ENCODE measurements around the gene GMCL2. TPM values are rescaled to one million over a fixed set of nuclear protein-coding genes. Genes with fewer than 3 reads are reported as not detected.

The GMCL2 gene
- total RNA-seq, 4 donors from 2014 or later, result not detected

DNA sequence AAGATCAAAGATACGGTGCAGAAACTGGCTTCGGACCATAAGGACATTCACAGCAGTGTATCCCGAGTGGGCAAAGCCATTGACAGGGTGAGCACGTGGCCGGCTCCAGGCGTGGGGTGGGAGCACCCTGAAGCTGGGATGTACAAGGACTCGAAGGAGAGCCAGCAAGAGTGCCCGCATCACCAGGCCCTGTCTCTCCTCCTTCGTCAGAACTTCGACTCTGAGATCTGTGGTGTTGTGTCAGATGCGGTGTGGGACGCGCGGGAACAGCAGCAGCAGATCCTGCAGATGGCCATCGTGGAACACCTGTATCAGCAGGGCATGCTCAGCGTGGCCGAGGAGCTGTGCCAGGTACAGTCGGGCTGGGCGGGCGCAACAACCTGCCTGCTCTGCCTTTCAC, 44.5 kb downstream of the GMCL2 start:
- TF ChIP-seq POLR2A (IDR thresholded peaks at IDR 0.05) (no peak), EP300 (IDR thresholded peaks at IDR 0.05; ENCODE audit: low read depth) (no peak), POLR2AphosphoS5 (IDR thresholded peaks at IDR 0.05) (no peak)
- TF ChIP-seq, protein P1, sequence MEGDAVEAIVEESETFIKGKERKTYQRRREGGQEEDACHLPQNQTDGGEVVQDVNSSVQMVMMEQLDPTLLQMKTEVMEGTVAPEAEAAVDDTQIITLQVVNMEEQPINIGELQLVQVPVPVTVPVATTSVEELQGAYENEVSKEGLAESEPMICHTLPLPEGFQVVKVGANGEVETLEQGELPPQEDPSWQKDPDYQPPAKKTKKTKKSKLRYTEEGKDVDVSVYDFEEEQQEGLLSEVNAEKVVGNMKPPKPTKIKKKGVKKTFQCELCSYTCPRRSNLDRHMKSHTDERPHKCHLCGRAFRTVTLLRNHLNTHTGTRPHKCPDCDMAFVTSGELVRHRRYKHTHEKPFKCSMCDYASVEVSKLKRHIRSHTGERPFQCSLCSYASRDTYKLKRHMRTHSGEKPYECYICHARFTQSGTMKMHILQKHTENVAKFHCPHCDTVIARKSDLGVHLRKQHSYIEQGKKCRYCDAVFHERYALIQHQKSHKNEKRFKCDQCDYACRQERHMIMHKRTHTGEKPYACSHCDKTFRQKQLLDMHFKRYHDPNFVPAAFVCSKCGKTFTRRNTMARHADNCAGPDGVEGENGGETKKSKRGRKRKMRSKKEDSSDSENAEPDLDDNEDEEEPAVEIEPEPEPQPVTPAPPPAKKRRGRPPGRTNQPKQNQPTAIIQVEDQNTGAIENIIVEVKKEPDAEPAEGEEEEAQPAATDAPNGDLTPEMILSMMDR (IDR thresholded peaks at IDR 0.05), result no peak
- WGBS, 2 donors (ENCODE audit: low coverage in 1 of 2), result 60 to 93% methylated on average over 2 to 20 of the region's 20 CpGs
- Histone ChIP-seq H3K36me3 (peaks cover 0 to 30% (median 12%) of the 10 kb centered on the region in 4 donors), H3K27me3 (no peaks in the 10 kb centered on the region), H3K27ac (no peak overlapping the region), H3K9me3 (no peaks in the 10 kb centered on the region), H3K4me1 (peaks cover 0 to 3% (median 0%) of the 10 kb centered on the region in 4 donors), H3K4me3 (no peak overlapping the region)
- no peak for DNase-seq
- in situ Hi-C loops (cut with MboI; ENCODE audit: low pct_ligation_motif_present in 1 of 4, low pct_unique_long_range_greater_than_20kb in 1 of 4, low sequenced_read_pairs in 3 of 4) (no loop called here), intact Hi-C loops (cut with DNase I; ENCODE audit: low total_unique reads) (no loop called here)

DNA sequence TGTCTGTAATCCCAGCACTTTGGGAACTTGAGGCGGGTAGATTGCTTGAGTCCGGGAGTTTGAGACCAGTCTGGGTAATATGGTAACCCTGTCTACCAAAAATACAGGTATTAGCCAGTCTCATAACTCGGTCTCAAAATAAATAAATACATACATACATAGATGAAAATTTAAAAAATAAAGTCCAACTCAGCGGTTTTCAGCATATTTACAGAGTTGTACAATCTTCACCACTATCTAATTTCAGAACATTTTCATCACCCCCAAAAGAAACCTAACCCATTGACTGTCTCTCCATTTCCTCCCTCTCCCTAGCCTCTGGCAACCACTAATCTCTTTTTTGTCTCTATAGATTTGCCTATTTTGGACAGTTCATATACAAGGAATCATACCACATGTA, 45.6 kb downstream of the GMCL2 start:
- 96% methylated on average over 4 of the region's 4 CpGs; no CpG with 5 or more reads in 1 of the 2 donors for WGBS, 2 donors (ENCODE audit: low coverage in 1 of 2)
- H3K36me3 ChIP-seq, result peaks cover 0 to 30% (median 12%) of the 10 kb centered on the region in 4 donors
- H3K9me3 ChIP-seq, result no peaks in the 10 kb centered on the region
- H3K27ac ChIP-seq, result no peak overlapping the region
- in situ Hi-C loops (cut with MboI; ENCODE audit: low pct_ligation_motif_present in 1 of 4, low pct_unique_long_range_greater_than_20kb in 1 of 4, low sequenced_read_pairs in 3 of 4), result no loop called here
- no peak overlapping the region for H3K4me3 ChIP-seq
- TF ChIP-seq POLR2AphosphoS5 (IDR thresholded peaks at IDR 0.05) (no peak), POLR2A (IDR thresholded peaks at IDR 0.05) (no peak), EP300 (IDR thresholded peaks at IDR 0.05; ENCODE audit: low read depth) (no peak)
- TF ChIP-seq, protein P1 (IDR thresholded peaks at IDR 0.05), result no peak
- DNase-seq, result no peak
- no peaks in the 10 kb centered on the region for H3K27me3 ChIP-seq
- H3K4me1 ChIP-seq, result peaks cover 0 to 3% (median 0%) of the 10 kb centered on the region in 4 donors
- intact Hi-C loops (cut with DNase I; ENCODE audit: low total_unique reads), result no loop called here

DNA sequence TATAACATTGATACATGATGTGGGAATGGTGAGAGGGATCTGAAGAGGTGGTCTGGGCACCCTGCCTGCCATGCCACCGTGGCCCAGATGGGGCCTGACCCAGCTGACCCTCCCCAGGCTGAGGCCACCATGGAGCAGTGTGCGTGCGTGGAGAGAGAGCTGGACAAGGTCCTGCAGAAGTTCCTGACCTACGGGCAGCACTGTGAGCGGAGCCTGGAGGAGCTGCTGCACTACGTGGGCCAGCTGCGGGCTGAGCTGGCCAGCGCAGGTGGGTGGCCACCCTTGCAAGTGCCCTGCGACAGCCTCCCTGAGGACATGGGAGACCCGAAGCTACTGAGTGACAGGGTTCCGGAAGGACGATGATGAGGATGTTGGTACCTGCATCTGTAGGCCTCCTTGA, 49.2 kb downstream of the GMCL2 start:
- Histone ChIP-seq H3K9me3 (no peaks in the 10 kb centered on the region), H3K4me1 (no peaks in the 10 kb centered on the region), H3K27me3 (no peaks in the 10 kb centered on the region), H3K27ac (no peak overlapping the region), H3K4me3 (no peak overlapping the region), H3K36me3 (peaks cover 0 to 21% (median 6%) of the 10 kb centered on the region in 4 donors)
- TF ChIP-seq POLR2AphosphoS5 (IDR thresholded peaks at IDR 0.05), result no peak
- no peak for TF ChIP-seq EP300 (IDR thresholded peaks at IDR 0.05; ENCODE audit: low read depth)
- no peak for TF ChIP-seq POLR2A (IDR thresholded peaks at IDR 0.05)
- TF ChIP-seq, protein P1 (IDR thresholded peaks at IDR 0.05), result no peak
- intact Hi-C loops (cut with DNase I; ENCODE audit: low total_unique reads), result no loop called here
- WGBS, 2 donors (ENCODE audit: low coverage in 1 of 2), result 87% methylated on average over 12 of the region's 12 CpGs; no CpG with 5 or more reads in 1 of the 2 donors
- DNase-seq, result no peak
- in situ Hi-C loops (cut with MboI; ENCODE audit: low pct_ligation_motif_present in 1 of 4, low pct_unique_long_range_greater_than_20kb in 1 of 4, low sequenced_read_pairs in 3 of 4), result no loop called here

DNA sequence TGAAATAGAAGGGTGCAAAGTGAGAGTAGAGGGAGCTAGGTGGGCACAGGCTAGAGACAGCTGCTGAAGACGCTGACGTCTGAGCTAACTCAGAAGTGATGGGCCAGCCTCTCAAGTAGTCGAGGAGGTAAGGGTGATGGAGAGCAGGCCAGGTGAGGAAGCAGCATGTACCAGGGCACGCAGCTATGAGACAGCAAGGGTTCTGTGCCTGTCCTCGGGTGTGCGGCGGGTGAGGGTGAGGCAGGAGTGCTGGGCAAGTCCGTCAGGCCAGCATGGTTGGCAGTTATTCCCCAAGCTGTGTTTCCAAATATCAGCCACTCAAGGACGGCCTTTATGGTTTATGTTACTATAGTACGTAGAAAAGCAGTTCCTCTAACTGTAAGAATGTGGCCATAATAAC, 50.2 kb downstream of the GMCL2 start:
- H3K9me3 ChIP-seq, result no peaks in the 10 kb centered on the region
- no peaks in the 10 kb centered on the region for H3K27me3 ChIP-seq
- in situ Hi-C loops (cut with MboI; ENCODE audit: low pct_ligation_motif_present in 1 of 4, low pct_unique_long_range_greater_than_20kb in 1 of 4, low sequenced_read_pairs in 3 of 4) (no loop called here), intact Hi-C loops (cut with DNase I; ENCODE audit: low total_unique reads) (no loop called here)
- WGBS, 2 donors (ENCODE audit: low coverage in 1 of 2), result 84 to 91% methylated on average over 6 to 10 of the region's 10 CpGs
- no peak for DNase-seq
- TF ChIP-seq EP300 (IDR thresholded peaks at IDR 0.05; ENCODE audit: low read depth), result no peak
- no peak for TF ChIP-seq POLR2A (IDR thresholded peaks at IDR 0.05)
- TF ChIP-seq POLR2AphosphoS5 (IDR thresholded peaks at IDR 0.05), result no peak
- TF ChIP-seq, protein P1 (IDR thresholded peaks at IDR 0.05), result no peak
- no peak overlapping the region for H3K4me3 ChIP-seq
- peaks cover 0 to 21% (median 3%) of the 10 kb centered on the region in 4 donors for H3K36me3 ChIP-seq
- H3K27ac ChIP-seq, result no peak overlapping the region
- peaks cover 0 to 4% (median 2%) of the 10 kb centered on the region in 4 donors for H3K4me1 ChIP-seq

Other genes starting within 250 kb of the GMCL2 start
- not detected for gene PROP1, start 191.1 kb downstream of the GMCL2 start, total RNA-seq
- gene N4BP3, start 73.8 kb downstream of the GMCL2 start, total RNA-seq, result 1 to 10 TPM in 2 of 4 donors, under 1 TPM in 2; 0.55 to 2.6 (median 1.2) TPM
- gene RMND5B, start 56.4 kb downstream of the GMCL2 start, total RNA-seq, result 100 to 1,000 TPM in 1 of 4 donors, 10 to 100 TPM in 3; 36.7 to 149 (median 37.8) TPM
- 100 to 1,000 TPM in 2 of 4 donors, 10 to 100 TPM in 2; 28.1 to 116 (median 96.7) TPM for gene NHP2, start 33.5 kb downstream of the GMCL2 start, total RNA-seq
- 100 to 1,000 TPM; 115 to 199 (median 169) TPM for gene HNRNPAB, start 17.2 kb upstream of the GMCL2 start, total RNA-seq
- 100 to 1,000 TPM; 124 to 405 (median 197) TPM for gene PHYKPL, start 45.4 kb upstream of the GMCL2 start, total RNA-seq

Measured in transverse colon (tissue), 4 donors.